IMR-90 (cell line): ENCODE data around the gene RAVER1. TPM values are rescaled to one million over a fixed set of nuclear protein-coding genes. Genes with fewer than 3 reads are reported as not detected.

Experiments
- ATAC-seq: fragments of 200-7000 bp; cut with Tn5 transposase; 2 replicates; pipeline ENCODE4 v1.9.1; 2020; ENCODE audit warnings: low read depth, mild to moderate bottlenecking, moderate library complexity
- BruUV-seq: library from RNA; stranded (reverse); fragments of 400-500 nt; replicated peaks from 2 replicates; lab custom pipeline; 2021; lab: Mats Ljungman, UMichigan
- CTCF ChIA-PET: fragments of 300-600 bp; formaldehyde crosslinking; extraction: SDS; loops from one replicate; lab custom pipeline; 2021; ENCODE audit warnings: antibody characterized with exemption; lab: Yijun Ruan, JAX
- POLR2A ChIA-PET: fragments of 300-600 bp; sonication (Branson Sonifier 250); formaldehyde crosslinking; loops from one replicate; lab custom pipeline; 2022; ENCODE audit warnings: antibody characterized with exemption; ENCODE audit not compliant: unreplicated experiment; lab: Charles Lee
- DNase-seq: peaks from one replicate; pipeline ENCODE4 v3.0.0; 2013
- H2AFZ ChIP-seq: replicated peaks from 2 replicates; pipeline ENCODE3; 2013; ENCODE audit warnings: low read length, mild to moderate bottlenecking; ENCODE audit not compliant: poor library complexity
- H2AK5ac ChIP-seq: 2 replicates; pipeline ENCODE4 v1.6.1; 2013; ENCODE audit warnings: low read depth, low read length, inconsistent platforms
- H2AK9ac ChIP-seq: replicated peaks from 2 replicates; pipeline ENCODE3; 2013; ENCODE audit warnings: mild to moderate bottlenecking, low read depth, low read length, moderate library complexity; ENCODE audit not compliant: poor library complexity
- H2BK120ac ChIP-seq: 2 replicates; pipeline ENCODE4 v1.6.1; 2013; ENCODE audit warnings: low read depth, low read length, inconsistent platforms
- H2BK15ac ChIP-seq: 3 replicates; pipeline ENCODE4 v1.6.1; 2013; ENCODE audit warnings: low read depth, low read length, inconsistent platforms
- H2BK20ac ChIP-seq: 2 replicates; pipeline ENCODE4 v1.6.1; 2013; ENCODE audit warnings: low read depth, mild to moderate bottlenecking, inconsistent platforms, low read length, moderate library complexity
- H2BK5ac ChIP-seq: 2 replicates; pipeline ENCODE4 v1.6.1; 2013; ENCODE audit warnings: mild to moderate bottlenecking, low read depth, low read length, inconsistent platforms; ENCODE audit not compliant: poor library complexity, severe bottlenecking
- H3K14ac ChIP-seq: replicated peaks from 2 replicates; pipeline ENCODE4 v1.6.1; 2013; ENCODE audit warnings: low read depth, low read length, inconsistent platforms
- H3K18ac ChIP-seq: 2 replicates; pipeline ENCODE4 v1.6.1; 2013; ENCODE audit warnings: low read depth, low read length, control low read depth
- H3K23ac ChIP-seq: 2 replicates; pipeline ENCODE4 v1.6.1; 2013; ENCODE audit warnings: low read depth, low read length, inconsistent platforms
- H3K27ac ChIP-seq: 2 replicates; pipeline ENCODE4 v1.5.1; 2013; ENCODE audit warnings: mild to moderate bottlenecking, control low read depth, low read length; ENCODE audit not compliant: insufficient read depth
- H3K27me3 ChIP-seq: 2 replicates; pipeline ENCODE4 v1.6.1; 2013; ENCODE audit warnings: low read length; ENCODE audit not compliant: control insufficient read depth, insufficient read depth
- H3K36me3 ChIP-seq: 2 replicates; pipeline ENCODE4 v1.6.1; 2013; ENCODE audit warnings: low read length, mixed read lengths; ENCODE audit not compliant: control insufficient read depth, insufficient read depth
- H3K4ac ChIP-seq: 2 replicates; pipeline ENCODE4 v1.6.1; 2013; ENCODE audit warnings: low read depth, low read length, inconsistent platforms
- H3K4me1 ChIP-seq: 2 replicates; pipeline ENCODE4 v1.6.1; 2013; ENCODE audit warnings: low read length, mixed read lengths; ENCODE audit not compliant: control insufficient read depth, insufficient read depth
- H3K4me2 ChIP-seq: 2 replicates; pipeline ENCODE4 v1.6.1; 2013; ENCODE audit warnings: low read depth, mild to moderate bottlenecking, control low read depth, low read length, moderate library complexity
- H3K4me3 ChIP-seq: 2 replicates; pipeline ENCODE4 v1.5.1; 2013; ENCODE audit warnings: low read depth, mild to moderate bottlenecking, control low read depth, low read length, moderate library complexity; ENCODE audit not compliant: insufficient read depth
- H3K56ac ChIP-seq: 2 replicates; pipeline ENCODE4 v1.6.1; 2013; ENCODE audit warnings: low read length, inconsistent platforms; ENCODE audit not compliant: insufficient read depth; ENCODE audit errors: extremely low read depth
- H3K79me1 ChIP-seq, 2 experiments: 2 replicates each; pipeline ENCODE4 v1.6.1; 2013; ENCODE audit warnings: low read length in 2 of 2, inconsistent platforms in 1 of 2, low read depth in 1 of 2
- H3K9ac ChIP-seq: 2 replicates; pipeline ENCODE4 v1.6.1; 2013; ENCODE audit warnings: low read depth, low read length, control low read depth
- H3K9me1 ChIP-seq: 2 replicates; pipeline ENCODE4 v1.6.1; 2013; ENCODE audit warnings: low read length, inconsistent platforms; ENCODE audit not compliant: insufficient read depth
- H3K9me3 ChIP-seq: 2 replicates; pipeline ENCODE4 v1.6.1; 2013; ENCODE audit warnings: low read length; ENCODE audit not compliant: control insufficient read depth, insufficient read depth
- H4K20me1 ChIP-seq: 2 replicates; pipeline ENCODE4 v1.6.1; 2013; ENCODE audit warnings: low read length, inconsistent platforms; ENCODE audit not compliant: insufficient read depth
- H4K5ac ChIP-seq: 2 replicates; pipeline ENCODE4 v1.6.1; 2013; ENCODE audit warnings: mild to moderate bottlenecking, low read depth, low read length, control low read depth
- H4K8ac ChIP-seq, 2 experiments: 2 replicates each; pipeline ENCODE4 v1.6.1; 2013; ENCODE audit warnings: low read depth in 2 of 2, low read length in 2 of 2, control low read depth in 1 of 2, inconsistent platforms in 1 of 2
- H4K91ac ChIP-seq: 2 replicates; pipeline ENCODE4 v1.6.1; 2013; ENCODE audit warnings: low read depth, low read length, inconsistent platforms; ENCODE audit not compliant: insufficient read depth
- BHLHE40 ChIP-seq: fragments of 150-350 bp; IDR thresholded peaks from 2 replicates; pipeline ENCODE4 v1.6.1; 2016; ENCODE audit warnings: mild to moderate bottlenecking, low read depth, low read length
- CEBPB ChIP-seq: IDR thresholded peaks from 2 replicates; pipeline ENCODE4 v1.6.1; 2012; ENCODE audit warnings: low read depth, low read length, improper control_type of control experiment
- CHD1 ChIP-seq: IDR thresholded peaks from 2 replicates; pipeline ENCODE4 v1.6.1; 2012; ENCODE audit warnings: low read depth, low read length, improper control_type of control experiment
- ELK1 ChIP-seq: fragments of 150-350 bp; IDR thresholded peaks from 2 replicates; pipeline ENCODE4 v1.6.1; 2016; ENCODE audit warnings: low read depth, mild to moderate bottlenecking, low read length, moderate library complexity, borderline replicate concordance
- FOS ChIP-seq: fragments of 150-350 bp; IDR thresholded peaks from 2 replicates; pipeline ENCODE4 v1.6.1; 2016; ENCODE audit warnings: low read depth, low read length
- MAFK ChIP-seq: IDR thresholded peaks from 2 replicates; pipeline ENCODE4 v1.6.1; 2012; ENCODE audit warnings: low read depth, low read length, improper control_type of control experiment
- MAZ ChIP-seq: IDR thresholded peaks from 2 replicates; pipeline ENCODE4 v1.6.1; 2012; ENCODE audit warnings: low read depth, mild to moderate bottlenecking, low read length, improper control_type of control experiment, moderate library complexity, borderline replicate concordance
- MXI1 ChIP-seq: IDR thresholded peaks from 2 replicates; pipeline ENCODE4 v1.6.1; 2012; ENCODE audit warnings: low read depth, mild to moderate bottlenecking, low read length, moderate library complexity, borderline replicate concordance
- NFE2L2 ChIP-seq: fragments of 150-350 bp; IDR thresholded peaks from 2 replicates; pipeline ENCODE4 v1.6.1; 2016; ENCODE audit warnings: low read depth, mild to moderate bottlenecking, low read length
- POLR2A ChIP-seq: IDR thresholded peaks from 2 replicates; pipeline ENCODE4 v1.6.1; 2012; ENCODE audit warnings: mild to moderate bottlenecking, low read depth, low read length
- RAD21 ChIP-seq: IDR thresholded peaks from 2 replicates; pipeline ENCODE4 v1.6.1; 2012; ENCODE audit warnings: low read length, improper control_type of control experiment
- RCOR1 ChIP-seq: IDR thresholded peaks from 2 replicates; pipeline ENCODE4 v1.6.1; 2012; ENCODE audit warnings: mild to moderate bottlenecking, low read length, improper control_type of control experiment; ENCODE audit not compliant: insufficient replicate concordance
- RFX5 ChIP-seq: IDR thresholded peaks from 2 replicates; pipeline ENCODE4 v1.8.0; 2012; ENCODE audit warnings: low read depth, mild to moderate bottlenecking, low read length, moderate library complexity
- SMC3 ChIP-seq: fragments of 150-350 bp; IDR thresholded peaks from 2 replicates; pipeline ENCODE4 v1.6.1; 2016; ENCODE audit warnings: low read depth, mild to moderate bottlenecking, antibody characterized with exemption, low read length, moderate library complexity
- USF2 ChIP-seq: fragments of 150-350 bp; IDR thresholded peaks from 2 replicates; pipeline ENCODE4 v1.6.1; 2017; ENCODE audit warnings: mild to moderate bottlenecking, antibody characterized with exemption, low read length, low read depth
- WGBS, 2 experiments: methylation state at CpG; one replicate each; pipeline versions ENCODE4 v1.1.5 to v1.1.7; 2013; ENCODE audit warnings: missing lambda C conversion rate in 2 of 2; ENCODE audit not compliant: insufficient read length in 1 of 2; ENCODE audit errors: extremely low coverage in 2 of 2; 5-methylcytosine and 5-hydroxymethylcytosine counted together
- dilution Hi-C: fragments of 300-500 bp; cut with HindIII; formaldehyde crosslinking; loops from one replicate; pipeline ENCODE4 v1.14.3; 2018; ENCODE audit warnings: low sequenced_read_pairs; ENCODE audit not compliant: unreplicated experiment
- in situ Hi-C: fragments of 300-500 bp; cut with MboI; formaldehyde crosslinking; loops from 3 replicates; pipeline ENCODE4 v1.14.3; 2019; ENCODE audit warnings: low sequenced_read_pairs, inconsistent platforms, mixed read lengths
- intact Hi-C: fragments of 100-400 bp; cut with micrococcal nuclease; formaldehyde crosslinking; loops from 2 replicates; pipeline ENCODE4 v1.10.0; 2022
- polyA plus RNA-seq, 3 experiments: library from polyadenylated mRNA; depleted of rRNA; stranded (reverse); fragments of >200 nt; gene quantifications; 2 replicates each; pipeline ENCODE4 v1.2.3, GENCODE V29; 2012; ENCODE audit warnings: low replicate concordance in 1 of 3
- total RNA-seq: library from RNA; depleted of rRNA; stranded (reverse); fragments of >200 nt; gene quantifications from 2 replicates; pipeline ENCODE4 v1.2.3, GENCODE V29; 2012
- TF ChIP-seq, protein P1 (sequence below): conservative IDR thresholded peaks from 2 replicates; pipeline ENCODE4 v1.5.1; 2012; ENCODE audit warnings: mild to moderate bottlenecking, low read depth, low read length, improper control_type of control experiment

Gene RAVER1
- total and polyA plus RNA-seq, 2 of the 4 experiments (the other 2 are of a cell fraction): 2.7 to 18.1 TPM

GRCh38 chr19:10285393-10285792 lies 47.9 kb downstream of the RAVER1 start:
- dilution Hi-C loops (no loop called here), intact Hi-C loops (no loop called here), in situ Hi-C loops (no loop called here)
- no peak overlapping the region for H2BK120ac ChIP-seq
- no peak overlapping the region for H4K91ac ChIP-seq
- WGBS, 2 experiments: 92% methylated on average over 2 of the region's 4 CpGs; no CpG with 5 or more reads in 1 of the 2 experiments
- no peak overlapping the region for H2AFZ ChIP-seq
- H3K4me3 ChIP-seq: no peak overlapping the region
- POLR2A ChIA-PET: no interaction called here
- H3K36me3 ChIP-seq: peaks cover 2% of the 10 kb centered on the region; the same call in 1 of the 2 replicates
- no peaks in the 10 kb centered on the region for H4K20me1 ChIP-seq
- no peak overlapping the region for H4K5ac ChIP-seq
- H3K79me1 ChIP-seq: no peaks in the 10 kb centered on the region
- no peaks in the 10 kb centered on the region for H3K9me3 ChIP-seq
- H3K9me1 ChIP-seq: peaks cover 12% of the 10 kb centered on the region
- H3K23ac ChIP-seq: no peak overlapping the region
- H4K8ac ChIP-seq: no peak overlapping the region
- no peak overlapping the region for H2BK5ac ChIP-seq
- H3K27ac ChIP-seq: no peak overlapping the region
- H3K27me3 ChIP-seq: no peaks in the 10 kb centered on the region; the same call in 1 of the 2 replicates
- DNase-seq (no peak), ATAC-seq (no peak)
- no peak overlapping the region for H3K56ac ChIP-seq
- H3K14ac ChIP-seq: no peak overlapping the region
- H3K9ac ChIP-seq: no peak overlapping the region
- H2BK20ac ChIP-seq: no peak overlapping the region
- no peak for TF ChIP-seq RAD21
- TF ChIP-seq POLR2A: no peak
- TF ChIP-seq NFE2L2: no peak
- TF ChIP-seq MAZ: no peak
- TF ChIP-seq USF2: no peak
- no peak for TF ChIP-seq ELK1
- TF ChIP-seq, protein P1, sequence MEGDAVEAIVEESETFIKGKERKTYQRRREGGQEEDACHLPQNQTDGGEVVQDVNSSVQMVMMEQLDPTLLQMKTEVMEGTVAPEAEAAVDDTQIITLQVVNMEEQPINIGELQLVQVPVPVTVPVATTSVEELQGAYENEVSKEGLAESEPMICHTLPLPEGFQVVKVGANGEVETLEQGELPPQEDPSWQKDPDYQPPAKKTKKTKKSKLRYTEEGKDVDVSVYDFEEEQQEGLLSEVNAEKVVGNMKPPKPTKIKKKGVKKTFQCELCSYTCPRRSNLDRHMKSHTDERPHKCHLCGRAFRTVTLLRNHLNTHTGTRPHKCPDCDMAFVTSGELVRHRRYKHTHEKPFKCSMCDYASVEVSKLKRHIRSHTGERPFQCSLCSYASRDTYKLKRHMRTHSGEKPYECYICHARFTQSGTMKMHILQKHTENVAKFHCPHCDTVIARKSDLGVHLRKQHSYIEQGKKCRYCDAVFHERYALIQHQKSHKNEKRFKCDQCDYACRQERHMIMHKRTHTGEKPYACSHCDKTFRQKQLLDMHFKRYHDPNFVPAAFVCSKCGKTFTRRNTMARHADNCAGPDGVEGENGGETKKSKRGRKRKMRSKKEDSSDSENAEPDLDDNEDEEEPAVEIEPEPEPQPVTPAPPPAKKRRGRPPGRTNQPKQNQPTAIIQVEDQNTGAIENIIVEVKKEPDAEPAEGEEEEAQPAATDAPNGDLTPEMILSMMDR: no peak
- no peak for TF ChIP-seq RCOR1
- no peak for TF ChIP-seq FOS
- TF ChIP-seq MAFK: no peak
- TF ChIP-seq CEBPB: no peak
- TF ChIP-seq RFX5: no peak
- no peak for TF ChIP-seq BHLHE40
- no peak for TF ChIP-seq MXI1
- no peak for TF ChIP-seq CHD1
- TF ChIP-seq SMC3: no peak
- BruUV-seq: no TSS peak
- CTCF ChIA-PET: interaction anchor here (2.1 kb wide), 1 partner anchor 103 kb away, joined by 5 read pairs; no protein-coding TSS in a partner anchor
- no peak overlapping the region for H3K4ac ChIP-seq
- H2BK15ac ChIP-seq: no peak overlapping the region; the same call in 2 of the 3 replicates
- no peak overlapping the region for H2AK9ac ChIP-seq
- H3K4me1 ChIP-seq: peaks cover 14% of the 10 kb centered on the region
- no peak overlapping the region for H3K18ac ChIP-seq
- H3K4me2 ChIP-seq: no peak overlapping the region
- no peak overlapping the region for H2AK5ac ChIP-seq
